AG08395 (cell line): ENCODE results near the gene SYNRG.

Source experiments
- DNase-seq: peaks from one replicate; pipeline ENCODE4 v3.0.0; 2012; ENCODE audit warnings: mixed read lengths, low spot score

Gene SYNRG

GRCh38 chr17:37466471-37466870, 142.7 kb downstream of the SYNRG start:
- DNase-seq = no peak

GRCh38 chr17:37465069-37465616, 144.1 kb downstream of the SYNRG start:
- peak; percentile 35 for DNase-seq
